Epithelial cell of proximal tubule (primary cell): Measurements from ENCODE around the gene AGO4. TPM values are rescaled to one million over a fixed set of nuclear protein-coding genes. Genes with fewer than 3 reads are reported as not detected.
"Not testable (repeated sequence)": the region's sequence is repeated elsewhere in the genome, so short reads cannot be mapped to it uniquely, and the experiment has no call there.

Experiments
- DNase-seq: peaks from one replicate; pipeline ENCODE4 v3.0.0-alpha.2; 2011; ENCODE audit warnings: low read depth
- H3K4me3 ChIP-seq: 2 replicates; pipeline ENCODE4 v1.5.1; 2011; ENCODE audit warnings: low read depth, mild to moderate bottlenecking, low read length
- total RNA-seq: library from RNA; depleted of rRNA; stranded (reverse); fragments of >200 nt; gene quantifications from 2 replicates; pipeline ENCODE4 v1.2.3, GENCODE V29; 2015
- TF ChIP-seq, protein P1 (sequence below): conservative IDR thresholded peaks from 2 replicates; pipeline ENCODE4 v1.5.1; 2012; ENCODE audit warnings: low read depth, mild to moderate bottlenecking, low read length

AGO4 gene
- total RNA-seq, 1 donor from 2014 or later: 5.9 TPM

DNA sequence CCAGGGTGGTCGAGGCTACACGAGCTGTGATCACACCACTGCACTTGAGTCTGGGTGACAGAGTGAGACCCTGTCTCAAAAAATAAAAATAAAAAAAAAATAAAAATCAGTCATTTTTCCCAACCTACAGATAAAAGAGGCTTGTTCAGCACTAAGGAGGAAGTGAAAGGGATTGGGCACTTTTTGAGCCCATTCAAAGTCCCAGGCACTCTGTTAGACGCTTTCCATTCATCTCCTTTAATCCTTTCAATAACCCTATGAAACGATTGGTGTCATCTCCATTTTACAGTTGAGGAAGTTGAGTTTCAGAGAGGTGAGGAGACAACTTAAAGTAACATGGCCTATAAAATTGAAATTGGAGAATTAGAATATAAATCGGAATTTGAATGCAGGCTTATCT is 10.4 kb upstream of the AGO4 start:
- DNase-seq: no peak
- no peak overlapping the region for H3K4me3 ChIP-seq
- TF ChIP-seq, protein P1, sequence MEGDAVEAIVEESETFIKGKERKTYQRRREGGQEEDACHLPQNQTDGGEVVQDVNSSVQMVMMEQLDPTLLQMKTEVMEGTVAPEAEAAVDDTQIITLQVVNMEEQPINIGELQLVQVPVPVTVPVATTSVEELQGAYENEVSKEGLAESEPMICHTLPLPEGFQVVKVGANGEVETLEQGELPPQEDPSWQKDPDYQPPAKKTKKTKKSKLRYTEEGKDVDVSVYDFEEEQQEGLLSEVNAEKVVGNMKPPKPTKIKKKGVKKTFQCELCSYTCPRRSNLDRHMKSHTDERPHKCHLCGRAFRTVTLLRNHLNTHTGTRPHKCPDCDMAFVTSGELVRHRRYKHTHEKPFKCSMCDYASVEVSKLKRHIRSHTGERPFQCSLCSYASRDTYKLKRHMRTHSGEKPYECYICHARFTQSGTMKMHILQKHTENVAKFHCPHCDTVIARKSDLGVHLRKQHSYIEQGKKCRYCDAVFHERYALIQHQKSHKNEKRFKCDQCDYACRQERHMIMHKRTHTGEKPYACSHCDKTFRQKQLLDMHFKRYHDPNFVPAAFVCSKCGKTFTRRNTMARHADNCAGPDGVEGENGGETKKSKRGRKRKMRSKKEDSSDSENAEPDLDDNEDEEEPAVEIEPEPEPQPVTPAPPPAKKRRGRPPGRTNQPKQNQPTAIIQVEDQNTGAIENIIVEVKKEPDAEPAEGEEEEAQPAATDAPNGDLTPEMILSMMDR: no peak

DNA sequence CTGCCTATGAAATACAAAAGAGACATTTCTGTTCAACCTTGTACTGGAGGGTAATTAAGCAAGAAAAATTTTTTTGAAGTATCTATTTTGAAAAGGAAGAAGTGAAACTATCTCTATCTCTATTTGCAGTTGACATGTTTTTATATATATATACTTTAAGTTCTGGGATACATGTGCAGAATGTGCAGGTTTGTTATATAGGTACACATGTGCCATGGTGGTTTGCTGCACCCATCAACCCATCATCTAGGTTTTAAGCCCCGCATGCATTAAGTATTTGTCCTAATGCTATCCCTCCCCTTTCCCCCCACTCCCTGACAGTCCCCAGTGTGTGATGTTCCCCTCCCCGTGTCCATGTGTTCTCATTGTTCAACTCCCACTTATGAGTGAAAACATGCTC is 9.8 kb upstream of the AGO4 start:
- H3K4me3 ChIP-seq: not testable (repeated sequence)

DNA sequence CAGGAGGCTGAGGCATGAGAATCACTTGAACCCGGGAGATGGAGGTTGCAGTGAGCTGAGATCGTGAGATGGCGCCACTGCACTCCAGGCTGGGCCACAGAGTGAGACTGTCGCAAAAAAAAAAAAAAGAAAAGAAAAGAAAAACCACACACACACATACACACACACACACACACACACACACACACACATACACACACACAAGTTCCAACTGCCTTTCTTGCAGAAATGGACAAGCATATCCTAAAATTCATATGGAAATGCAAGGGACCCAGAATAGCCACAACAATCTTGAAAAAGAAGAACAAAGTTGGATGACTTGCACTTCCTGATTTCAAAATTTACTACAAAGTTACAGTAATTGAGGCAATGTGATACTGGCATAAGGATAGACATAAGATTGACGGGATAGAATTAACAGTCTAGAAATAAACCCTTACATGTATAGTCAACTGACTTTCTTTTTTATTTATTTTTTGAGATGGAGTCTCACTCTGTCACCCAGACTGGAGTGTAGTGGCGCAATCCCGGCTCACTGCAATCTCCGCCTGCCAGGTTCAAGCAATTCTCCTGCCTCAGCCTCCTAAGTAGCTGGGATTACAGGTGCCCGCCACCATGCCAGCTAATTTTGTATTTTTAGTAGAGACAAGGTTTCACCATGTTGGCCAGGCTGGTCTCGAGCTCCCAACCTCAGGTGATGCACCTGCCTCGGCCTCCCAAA is 7.5 kb upstream of the AGO4 start:
- not testable (repeated sequence) for H3K4me3 ChIP-seq

More for the DNA sequence above, 9.8 kb upstream of the AGO4 start:
- DNase-seq: not testable (repeated sequence)

DNA sequence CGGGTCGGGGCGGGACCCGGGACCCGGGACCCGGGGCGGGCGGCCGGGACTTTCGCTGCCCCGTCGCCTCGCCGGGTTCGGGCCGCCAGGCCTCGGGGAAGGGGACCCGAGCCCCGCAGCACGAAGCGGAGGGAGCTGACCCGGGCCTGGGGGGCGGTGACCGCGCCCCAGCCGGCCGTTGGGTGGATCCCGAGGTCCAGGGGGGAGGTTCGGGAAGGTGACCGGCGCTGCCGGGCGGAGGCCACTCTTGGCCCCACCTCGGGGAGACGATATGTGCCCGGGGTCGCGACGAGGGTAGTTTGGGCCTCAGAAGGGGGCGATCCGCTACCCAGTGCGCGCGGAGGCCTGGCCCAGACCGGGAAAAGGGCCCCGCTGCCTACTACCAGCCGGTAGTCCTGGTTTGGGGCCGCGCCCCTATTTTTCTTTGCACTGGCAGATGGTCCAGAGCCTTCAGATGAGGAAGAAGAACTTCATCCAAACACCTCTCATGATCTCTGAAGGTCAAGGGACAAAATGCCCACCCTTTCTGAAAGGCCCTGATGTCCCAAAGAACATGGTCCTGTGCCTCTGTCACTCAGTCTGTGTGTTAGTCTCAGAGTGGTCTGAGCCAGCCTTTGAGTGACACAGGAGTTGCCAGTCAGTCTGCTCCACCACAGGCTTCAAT is 766 bp downstream of the AGO4 start:
- H3K4me3 ChIP-seq: peak overlapping the region; percentile 82
- peak; percentile 3 for DNase-seq
- TF ChIP-seq, protein P1: no peak

More for the DNA sequence above, 7.5 kb upstream of the AGO4 start:
- DNase-seq: not testable (repeated sequence)

- peak overlapping the region; percentile 82 for H3K4me3 ChIP-seq
- peak; percentile 1 for DNase-seq
- TF ChIP-seq, protein P1: no peak
Measured at GRCh38 chr1:35809114-35810095, 1.6 kb downstream of the AGO4 start.

- TF ChIP-seq, protein P1: no peak
- peak; percentile 25 for DNase-seq
- H3K4me3 ChIP-seq: no peak overlapping the region
Measured at GRCh38 chr1:35810096-35810881, 2.5 kb downstream of the AGO4 start.

DNA sequence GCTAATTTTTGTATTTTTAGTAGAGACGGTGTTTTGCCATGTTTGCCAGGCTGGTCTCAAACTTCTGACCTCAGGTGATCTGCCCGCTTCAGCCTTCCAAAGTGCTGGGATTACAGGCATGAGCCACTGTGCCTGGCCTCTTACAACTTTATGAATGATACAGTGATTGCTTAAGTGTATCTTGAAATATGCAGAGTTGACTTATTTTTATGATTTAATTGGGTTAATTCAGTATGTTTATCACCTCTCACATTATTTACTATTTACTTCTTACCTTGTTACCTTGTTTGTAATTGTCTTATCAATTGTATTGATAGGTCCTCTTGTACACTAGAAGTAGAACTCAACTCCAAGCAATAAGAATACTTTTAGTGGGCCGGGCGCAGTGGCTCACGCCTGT is 4.9 kb downstream of the AGO4 start:
- H3K4me3 ChIP-seq, DNase-seq: not testable (repeated sequence)

GRCh38 chr1:35825255-35825654 is 17.4 kb downstream of the AGO4 start:
- no peak for DNase-seq
- TF ChIP-seq, protein P1: no peak
- H3K4me3 ChIP-seq: no peak overlapping the region
